Measurements from ENCODE around the gene C1orf146. TPM values are rescaled to one million over a fixed set of nuclear protein-coding genes. Genes with fewer than 3 reads are reported as not detected.
"Not testable (repeated sequence)": the region's sequence is repeated elsewhere in the genome, so short reads cannot be mapped to it uniquely, and the experiment has no call there.

The C1orf146 gene
- total RNA-seq, 2 experiments from 2014 or later: not detected

DNA sequence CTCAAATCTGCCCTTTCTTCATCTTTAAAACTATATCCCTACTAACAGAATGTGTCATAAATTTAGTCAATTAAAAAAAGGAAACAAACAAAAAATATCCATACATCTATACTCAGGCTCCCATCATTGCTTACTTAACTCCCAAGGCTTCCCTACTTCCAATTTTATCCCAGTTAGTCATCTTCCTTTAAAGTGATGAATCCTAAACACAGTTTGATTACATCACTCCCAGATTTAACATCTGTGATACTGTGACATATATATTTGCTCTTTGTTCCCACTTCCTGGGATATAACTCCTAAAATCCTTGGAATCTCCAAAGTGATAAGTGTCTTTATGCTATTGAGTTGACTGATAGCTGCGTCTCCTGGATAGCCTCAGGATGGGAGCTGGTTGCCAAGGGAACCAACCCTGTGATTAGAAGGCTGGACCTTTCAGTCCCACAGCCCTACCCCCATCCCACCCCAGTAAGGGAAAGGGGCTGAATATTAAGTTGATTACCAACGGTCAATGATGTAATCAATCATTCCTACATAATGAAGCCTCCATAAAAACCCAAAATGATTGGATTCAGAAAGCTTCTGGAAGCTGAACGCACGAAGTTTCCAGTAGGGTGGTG lies 59.5 kb downstream of the C1orf146 start:
- H3K4me3 Mint-ChIP-seq: no peak overlapping the region
- H3K27ac Mint-ChIP-seq: no peak overlapping the region
- CTCF ChIA-PET: no interaction called here
- H3K27me3 Mint-ChIP-seq (ENCODE audit: low read depth): no peaks in the 10 kb centered on the region
- intact Hi-C loops (cut with micrococcal nuclease): no loop called here
- no peak for DNase-seq
- peaks cover 3% of the 10 kb centered on the region for H3K4me1 Mint-ChIP-seq (ENCODE audit: low read depth)
- H3K9me3 Mint-ChIP-seq: peaks cover 2% of the 10 kb centered on the region
- H3K36me3 Mint-ChIP-seq (ENCODE audit: low read depth): peaks cover 54% of the 10 kb centered on the region

DNA sequence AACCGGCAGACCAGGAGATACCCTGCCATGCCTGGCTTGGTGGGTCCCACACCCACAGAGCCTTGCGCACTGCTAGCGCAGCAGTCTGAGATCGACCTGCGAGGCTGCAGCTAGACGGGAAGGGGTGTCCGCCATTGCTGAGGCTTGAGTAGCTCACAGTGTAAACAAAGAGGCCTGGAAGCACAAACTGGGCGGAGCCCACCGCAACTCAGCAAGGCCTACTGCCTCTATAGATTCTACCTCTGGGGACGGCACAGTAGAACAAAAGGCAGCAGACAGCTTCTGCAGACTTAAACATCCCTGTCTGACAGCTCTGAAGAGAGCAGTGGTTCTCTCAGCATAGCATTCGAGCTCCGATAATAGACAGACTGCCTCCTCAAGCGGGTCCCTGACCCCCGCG lies 62.1 kb downstream of the C1orf146 start:
- intact Hi-C loops (cut with micrococcal nuclease); H3K4me3 Mint-ChIP-seq; H3K27me3 Mint-ChIP-seq (ENCODE audit: low read depth); DNase-seq; H3K27ac Mint-ChIP-seq; H3K9me3 Mint-ChIP-seq: not testable (repeated sequence)
- Mint-ChIP-seq H3K36me3 (ENCODE audit: low read depth) (peaks cover 63% of the 10 kb centered on the region), H3K4me1 (ENCODE audit: low read depth) (peaks cover 13% of the 10 kb centered on the region)
- CTCF ChIA-PET: interaction anchor here (1.6 kb wide), 1 partner anchor 11 kb away, joined by 5 read pairs; no protein-coding TSS in a partner anchor

DNA sequence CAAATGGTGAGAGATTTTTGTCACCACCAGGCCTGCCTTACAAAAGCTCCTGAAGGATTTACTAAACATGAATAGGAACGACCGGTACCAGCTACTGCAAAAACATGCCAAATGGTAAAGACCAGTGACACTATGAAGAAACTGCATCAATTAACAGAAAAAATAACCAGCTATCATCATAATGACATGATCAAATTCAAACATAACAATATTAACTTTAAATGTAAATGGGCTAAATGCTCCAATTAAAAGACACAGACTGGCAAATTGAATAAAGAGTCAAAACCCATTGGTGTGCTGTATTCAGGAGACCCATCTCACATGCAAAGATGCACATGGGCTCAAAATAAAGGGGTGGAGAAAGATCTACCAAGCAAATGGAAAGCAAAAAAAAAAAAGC lies 63.7 kb downstream of the C1orf146 start:
- Mint-ChIP-seq H3K36me3 (ENCODE audit: low read depth) (peaks cover 68% of the 10 kb centered on the region), H3K4me1 (ENCODE audit: low read depth) (peaks cover 13% of the 10 kb centered on the region)
- H3K4me3 Mint-ChIP-seq; CTCF ChIA-PET; H3K9me3 Mint-ChIP-seq; H3K27me3 Mint-ChIP-seq (ENCODE audit: low read depth); H3K27ac Mint-ChIP-seq; DNase-seq; intact Hi-C loops (cut with micrococcal nuclease): not testable (repeated sequence)

DNA sequence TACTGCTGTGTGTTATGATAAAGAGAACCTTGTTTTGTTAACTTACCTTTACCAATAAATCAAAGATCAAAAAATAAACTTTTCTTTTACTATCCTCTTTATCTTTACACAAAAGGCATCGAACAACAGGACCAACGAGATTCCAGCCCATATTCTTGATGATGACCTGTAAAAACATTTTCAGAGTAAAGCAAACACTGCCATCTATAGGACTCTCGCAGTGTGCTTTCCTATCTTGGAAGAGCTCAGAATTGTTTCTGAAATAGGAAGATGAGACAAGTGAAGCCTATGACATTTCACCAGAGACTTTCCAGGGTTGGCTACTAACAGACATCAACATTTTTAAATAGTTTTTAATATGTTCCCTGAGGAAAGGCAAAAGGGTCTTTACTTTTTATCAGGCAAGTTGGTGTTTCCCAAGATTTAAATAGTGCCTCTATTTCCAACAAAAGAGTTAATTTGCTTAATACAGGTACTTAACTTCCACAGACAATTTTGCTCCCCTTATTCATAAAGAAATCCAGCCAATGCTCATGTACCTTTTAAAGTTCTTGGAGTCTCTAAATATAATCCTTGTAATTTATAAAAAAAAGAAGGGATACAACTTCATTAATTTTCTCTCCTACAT lies 73.8 kb downstream of the C1orf146 start:
- peaks cover 14% of the 10 kb centered on the region for H3K4me1 Mint-ChIP-seq (ENCODE audit: low read depth)
- CTCF ChIA-PET: interaction anchor here (0.5 to 2.0 kb wide), 9 partner anchors 8 to 444 kb away, joined by 3 to 37 read pairs (median 5); no protein-coding TSS in a partner anchor
- intact Hi-C loops (cut with micrococcal nuclease): loop anchor here (1.0 to 5.0 kb wide), 4 partner anchors 211 to 779 kb away; partner anchors contain the start of gene BTBD8
- H3K36me3 Mint-ChIP-seq (ENCODE audit: low read depth): peaks cover 37% of the 10 kb centered on the region
- H3K9me3 Mint-ChIP-seq: no peaks in the 10 kb centered on the region
- H3K27me3 Mint-ChIP-seq (ENCODE audit: low read depth): no peaks in the 10 kb centered on the region
- no peak overlapping the region for H3K4me3 Mint-ChIP-seq
- no peak for DNase-seq
- H3K27ac Mint-ChIP-seq: no peak overlapping the region

Other genes with a start within 250 kb of the C1orf146 start
- gene EPHX4, start 187.9 kb upstream of the C1orf146 start, total RNA-seq: under 1 TPM; 0.14 to 0.32 TPM
- under 1 TPM in 1 of 2 experiments, not detected in 1; 0.32 TPM for gene SETSIP, start 142.5 kb upstream of the C1orf146 start, total RNA-seq
- 1 to 10 TPM; 2.0 to 2.7 TPM for gene BTBD8, start 137.6 kb upstream of the C1orf146 start, total RNA-seq
- 10 to 100 TPM; 14.0 to 15.3 TPM for gene GLMN, start 81.1 kb downstream of the C1orf146 start, total RNA-seq
- 10 to 100 TPM; 21.0 to 21.9 TPM for gene RPAP2, start 81.1 kb downstream of the C1orf146 start, total RNA-seq

All from activated naive CD4-positive, alpha-beta T cell treated with anti-CD3 and anti-CD28 coated beads for 36 hours (primary cell).